Inflammatory macrophage treated with lipopolysaccharide for 1 hour (primary cell): ENCODE results near the gene TSPAN9.
A peak's percentile ranks its signal among the peaks of the same experiment; 100 is the strongest.

ENCODE experiments used
- DNase-seq, 2 donors: peaks; one replicate each; pipeline ENCODE4 v3.0.0-alpha.2; 2020 to 2022

The TSPAN9 gene

DNA sequence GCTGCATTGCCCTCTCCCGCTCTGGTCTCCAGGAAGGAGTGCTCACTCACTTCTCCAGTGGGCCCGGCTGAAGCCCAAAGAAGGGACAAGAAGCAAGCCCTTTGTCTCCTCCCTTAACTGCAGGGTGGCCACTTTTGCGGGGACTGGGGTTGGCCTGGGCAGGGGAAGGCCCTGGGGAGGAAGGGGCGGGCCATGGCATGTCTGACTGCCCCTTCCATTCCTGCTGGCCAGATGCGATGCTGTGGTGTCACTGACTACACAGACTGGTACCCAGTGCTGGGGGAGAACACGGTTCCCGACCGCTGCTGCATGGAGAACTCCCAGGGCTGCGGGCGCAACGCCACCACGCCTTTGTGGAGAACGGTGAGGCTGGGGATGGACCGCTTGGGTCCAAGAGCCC is 203.8 kb downstream of the TSPAN9 start:
- DNase-seq: no peak

DNA sequence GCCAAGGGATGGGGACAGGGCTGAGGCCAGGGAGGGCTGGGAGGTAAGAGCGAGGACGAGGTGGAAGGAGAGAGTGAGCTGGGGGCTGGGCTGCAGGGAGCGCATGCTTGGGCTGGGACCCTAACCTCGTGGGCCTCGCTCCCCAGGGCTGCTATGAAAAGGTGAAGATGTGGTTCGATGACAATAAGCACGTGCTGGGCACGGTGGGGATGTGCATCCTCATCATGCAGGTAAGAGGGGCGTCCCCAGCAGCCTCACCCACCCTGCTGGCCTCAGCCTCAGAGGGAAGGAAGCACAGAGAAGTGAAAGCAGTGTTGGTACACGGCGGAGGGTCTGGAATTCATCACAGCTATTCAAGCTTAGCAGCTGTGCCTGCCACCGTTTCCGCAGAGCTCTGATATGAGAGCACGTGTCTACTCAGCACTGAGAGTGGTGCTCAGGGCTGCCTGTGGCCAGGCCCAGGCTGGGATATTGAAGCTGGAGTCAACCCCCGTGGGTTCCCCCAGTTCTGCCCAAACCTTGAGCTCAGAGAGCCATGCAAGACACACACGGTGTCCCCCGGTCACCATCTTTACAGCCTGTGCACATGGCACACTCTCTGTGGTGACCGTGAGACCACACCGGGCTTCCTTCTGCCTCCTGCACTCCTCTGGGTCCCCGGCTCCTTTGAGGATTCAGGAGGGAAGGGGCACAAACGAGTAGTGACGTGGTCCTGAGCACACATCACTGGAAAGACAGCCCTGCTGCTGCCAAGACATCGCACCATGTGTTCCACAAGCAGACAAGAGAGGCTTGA is 204.6 kb downstream of the TSPAN9 start:
- no peak for DNase-seq

- DNase-seq: no peak
These were observed 205.1 kb downstream of the TSPAN9 start for GRCh38 chr12:3282384-3282670.

- no peak for DNase-seq
These were observed 206.0 kb downstream of the TSPAN9 start for GRCh38 chr12:3283137-3283680.

- DNase-seq: no peak
These were observed 207.2 kb downstream of the TSPAN9 start for GRCh38 chr12:3284405-3284804.

GRCh38 chr12:3285570-3285969 is 208.4 kb downstream of the TSPAN9 start:
- DNase-seq: no peak

DNA sequence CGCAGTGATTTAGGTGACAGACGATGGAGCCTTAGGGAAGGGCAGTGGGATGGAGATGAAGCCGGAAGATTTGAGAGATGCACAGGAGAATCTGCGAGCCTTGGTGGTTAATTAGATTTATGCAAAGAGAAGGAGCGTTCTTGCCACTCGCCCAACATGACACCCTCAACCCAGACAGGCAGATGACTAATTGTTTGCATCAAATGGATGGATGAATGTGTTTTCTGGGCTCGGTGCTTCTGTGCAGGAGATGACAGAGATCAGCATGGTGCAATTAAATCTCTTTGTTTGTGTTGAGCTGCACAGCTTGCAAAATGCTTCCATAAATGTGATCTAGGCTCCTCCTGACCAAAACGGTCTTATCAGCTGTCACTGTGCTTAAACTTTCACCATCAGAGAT is 211.5 kb downstream of the TSPAN9 start:
- no peak for DNase-seq

GRCh38 chr12:3289702-3290101 is 212.5 kb downstream of the TSPAN9 start:
- DNase-seq: no peak

DNA sequence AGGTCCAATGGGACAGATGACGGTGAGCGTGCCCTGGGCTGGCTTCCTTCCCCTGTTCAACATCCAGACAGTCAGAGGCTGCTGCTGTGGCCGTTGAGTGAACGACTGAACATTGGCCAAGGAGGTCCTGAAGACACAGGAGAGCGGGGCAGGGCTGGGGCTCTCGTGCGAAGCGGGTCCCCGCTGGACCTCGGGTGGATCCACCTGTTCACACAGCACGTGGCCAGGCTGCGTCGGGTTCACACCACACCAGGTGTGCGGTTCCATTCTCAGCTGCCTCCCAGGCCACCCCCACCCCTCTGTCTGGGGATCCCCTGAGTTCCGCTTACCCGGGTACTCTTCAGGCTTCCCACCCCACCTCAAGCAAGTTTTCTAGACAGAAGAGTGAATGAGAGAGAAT is 214.8 kb downstream of the TSPAN9 start:
- DNase-seq: no peak

DNA sequence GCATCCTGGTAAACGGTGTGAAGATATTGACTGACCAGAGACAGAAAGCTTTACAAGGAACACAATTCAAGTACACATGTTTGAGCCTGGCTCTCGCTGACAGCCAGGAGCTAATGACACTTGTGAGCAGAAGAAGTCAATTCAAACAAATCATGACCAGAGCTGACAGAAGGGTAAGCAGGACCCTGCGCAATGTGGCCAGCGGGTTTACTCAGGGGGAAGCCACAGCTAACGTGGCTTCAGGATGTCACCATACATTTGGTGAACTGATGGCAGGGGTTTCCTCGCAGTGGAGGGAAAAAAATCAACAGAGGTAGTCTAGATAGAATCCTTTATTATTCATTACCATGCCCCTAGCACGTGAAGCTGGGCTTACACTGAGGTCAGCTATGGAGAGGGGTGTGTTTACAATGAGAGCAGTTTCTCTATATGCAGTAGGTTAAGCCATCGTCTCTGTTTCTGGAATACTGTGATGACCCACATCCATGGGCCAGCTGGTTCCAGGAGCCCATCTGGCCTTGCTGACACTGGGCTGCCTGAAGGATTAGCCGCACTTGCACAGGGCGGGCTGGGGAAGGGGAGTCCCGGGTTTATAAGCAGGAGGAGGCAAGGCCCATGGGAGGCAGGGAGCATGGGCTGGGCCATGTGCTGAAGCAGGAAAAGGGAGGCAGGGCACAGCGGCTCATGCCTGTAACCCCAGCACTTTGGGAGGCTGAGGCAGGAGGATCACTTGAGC is 215.7 kb downstream of the TSPAN9 start:
- DNase-seq: no peak

- DNase-seq: no peak
These were observed 216.4 kb downstream of the TSPAN9 start for GRCh38 chr12:3293446-3294161.

DNA sequence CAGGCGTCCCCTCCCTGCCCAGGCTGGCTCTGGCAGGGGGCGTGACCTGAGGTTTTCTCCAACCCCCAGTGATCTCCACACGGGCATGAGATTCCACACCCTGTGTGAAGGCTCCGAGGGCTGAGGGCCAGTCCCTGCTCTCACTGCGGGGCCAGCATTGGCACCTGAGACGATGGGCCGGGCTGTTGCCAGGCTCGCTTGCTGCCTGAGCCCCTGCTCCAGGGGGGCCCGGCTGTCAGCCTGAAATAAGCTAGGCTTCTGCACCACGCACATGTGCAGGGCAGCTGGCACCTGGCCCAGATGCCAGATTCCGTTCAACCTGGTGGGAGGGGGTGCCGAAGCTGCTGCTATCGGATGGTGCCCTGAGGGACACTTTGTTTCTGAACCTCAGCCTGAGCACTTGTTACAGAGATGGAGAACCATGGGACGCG is 217.3 kb downstream of the TSPAN9 start:
- no peak for DNase-seq

GRCh38 chr12:3295225-3295624 is 218.0 kb downstream of the TSPAN9 start:
- no peak for DNase-seq

GRCh38 chr12:3295646-3296408 is 218.6 kb downstream of the TSPAN9 start:
- no peak for DNase-seq

GRCh38 chr12:3296409-3296701 is 219.2 kb downstream of the TSPAN9 start:
- no peak for DNase-seq

GRCh38 chr12:3298603-3299002 is 221.4 kb downstream of the TSPAN9 start:
- DNase-seq: no peak

GRCh38 chr12:3299929-3300832 is 223.0 kb downstream of the TSPAN9 start:
- peak; percentile 74 to 75 for DNase-seq

GRCh38 chr12:3300833-3301401 is 223.7 kb downstream of the TSPAN9 start:
- no peak for DNase-seq

DNA sequence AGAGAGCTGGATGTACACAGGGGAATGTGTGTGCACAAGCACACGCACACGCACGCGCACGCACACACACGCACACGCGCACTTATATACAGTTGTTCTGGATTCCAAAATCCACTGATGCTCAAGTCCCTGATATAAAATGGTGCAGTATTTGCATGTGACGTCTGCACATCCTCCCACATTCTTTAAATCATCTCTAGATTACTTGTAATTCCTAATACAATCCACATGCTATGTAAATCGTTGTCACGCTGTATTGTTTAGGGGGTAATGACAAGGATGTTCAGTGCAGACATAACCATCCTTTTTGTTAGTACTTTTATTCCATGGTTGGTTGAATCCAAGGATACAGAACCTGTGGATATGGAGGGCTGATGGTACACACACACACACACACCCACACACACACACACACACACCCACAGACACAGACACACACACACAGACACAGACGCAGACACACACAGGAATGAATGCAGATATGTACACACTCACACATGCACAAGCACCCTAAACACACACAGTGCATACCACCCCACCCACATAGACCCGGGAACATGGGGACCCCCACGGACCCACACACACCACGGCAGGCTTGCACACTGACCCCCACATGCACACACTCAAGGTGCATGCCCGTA is 225.3 kb downstream of the TSPAN9 start:
- no peak for DNase-seq

GRCh38 chr12:3303410-3304136 is 226.4 kb downstream of the TSPAN9 start:
- no peak for DNase-seq
